Skeletal muscle cell (primary cell): ENCODE data around the gene IRF2BPL.
A peak's percentile ranks its signal among the peaks of the same experiment; 100 is the strongest.

Experiments used
- DNase-seq: peaks from one replicate; pipeline ENCODE4 v3.0.0-alpha.2; 2010; ENCODE audit warnings: low read depth
- H3K4me3 ChIP-seq: 2 replicates; pipeline ENCODE4 v1.5.1; 2011; ENCODE audit warnings: low read depth, mild to moderate bottlenecking, control low read depth, low read length, moderate library complexity

Gene IRF2BPL

DNA sequence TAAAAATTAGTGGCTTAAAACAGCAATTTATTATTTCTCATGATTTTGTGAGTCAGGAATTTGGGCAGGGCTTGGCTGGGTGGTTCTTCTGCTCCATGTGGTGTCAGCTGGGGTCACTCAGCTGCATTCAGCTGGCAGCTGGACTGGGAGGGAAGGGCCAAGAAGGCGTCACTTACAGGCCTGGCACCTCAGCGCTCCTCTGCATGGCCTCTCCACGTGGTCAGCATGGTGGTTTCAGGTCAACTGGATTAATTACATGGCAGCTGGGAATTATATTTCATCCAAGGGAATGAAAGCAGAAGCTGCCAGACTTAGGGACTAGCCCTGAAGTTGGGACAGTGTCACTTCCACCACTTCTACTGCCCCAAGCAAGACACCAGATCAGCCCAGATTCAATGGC lies 27.5 kb upstream of the IRF2BPL start:
- DNase-seq = no peak
- no peak overlapping the region for H3K4me3 ChIP-seq

DNA sequence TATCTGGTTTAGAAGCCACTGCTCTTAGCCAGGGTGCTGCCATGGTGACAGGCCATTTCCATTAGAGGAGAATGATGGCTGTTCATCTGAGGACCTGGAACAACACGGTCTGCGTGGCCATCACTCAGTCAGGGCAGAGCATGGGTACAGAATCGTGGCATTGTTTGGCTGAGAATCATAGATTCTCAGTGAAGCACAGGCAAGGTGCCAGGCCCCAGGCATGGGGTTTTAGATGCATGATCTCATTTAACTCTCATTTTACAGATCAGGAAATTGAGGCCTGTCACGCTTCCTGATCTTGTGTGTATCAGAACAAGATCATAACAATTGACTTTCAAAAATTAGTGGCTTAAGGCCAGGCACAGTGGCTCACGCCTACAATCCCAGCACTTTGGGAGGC lies 26.8 kb upstream of the IRF2BPL start:
- no peak for DNase-seq
- H3K4me3 ChIP-seq = no peak overlapping the region

DNA sequence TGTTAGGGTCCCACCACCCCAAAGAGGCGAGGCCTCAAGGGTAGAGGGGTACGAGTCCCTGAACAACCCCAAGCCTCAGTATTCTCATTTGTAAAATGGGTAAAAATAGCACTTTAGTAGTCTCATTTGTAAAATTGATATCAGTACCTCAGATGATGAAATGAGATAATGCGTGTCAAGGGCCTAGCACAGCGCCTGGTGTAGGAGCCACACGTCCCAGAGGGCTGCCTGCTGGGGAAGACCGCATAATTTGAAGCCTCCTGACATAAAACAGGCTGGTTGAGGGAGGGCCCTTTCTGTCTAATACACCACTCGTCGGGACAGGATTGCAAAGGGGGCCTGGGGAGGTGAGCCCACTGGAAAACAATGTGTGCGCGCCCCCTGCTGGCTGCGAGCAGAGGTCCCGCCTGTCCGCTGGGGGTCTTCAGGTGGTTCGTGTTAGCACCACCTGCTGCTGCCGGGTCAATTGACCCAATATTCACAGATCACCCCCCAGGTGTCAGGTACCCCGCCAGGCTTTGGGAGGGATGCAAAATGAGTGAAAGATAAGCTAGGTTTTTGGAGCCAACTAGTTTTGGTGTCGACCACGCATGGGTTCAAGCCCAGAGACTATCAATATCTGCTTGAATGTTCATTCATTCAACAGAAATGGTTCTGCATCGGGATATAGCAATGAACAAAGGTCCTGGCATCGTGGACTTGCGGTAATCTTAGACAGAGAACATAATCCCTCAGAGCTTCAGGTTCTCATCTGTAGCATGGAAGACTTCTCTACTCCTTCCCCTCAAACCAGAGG lies 24.7 kb upstream of the IRF2BPL start:
- H3K4me3 ChIP-seq = no peak overlapping the region
- no peak for DNase-seq

DNA sequence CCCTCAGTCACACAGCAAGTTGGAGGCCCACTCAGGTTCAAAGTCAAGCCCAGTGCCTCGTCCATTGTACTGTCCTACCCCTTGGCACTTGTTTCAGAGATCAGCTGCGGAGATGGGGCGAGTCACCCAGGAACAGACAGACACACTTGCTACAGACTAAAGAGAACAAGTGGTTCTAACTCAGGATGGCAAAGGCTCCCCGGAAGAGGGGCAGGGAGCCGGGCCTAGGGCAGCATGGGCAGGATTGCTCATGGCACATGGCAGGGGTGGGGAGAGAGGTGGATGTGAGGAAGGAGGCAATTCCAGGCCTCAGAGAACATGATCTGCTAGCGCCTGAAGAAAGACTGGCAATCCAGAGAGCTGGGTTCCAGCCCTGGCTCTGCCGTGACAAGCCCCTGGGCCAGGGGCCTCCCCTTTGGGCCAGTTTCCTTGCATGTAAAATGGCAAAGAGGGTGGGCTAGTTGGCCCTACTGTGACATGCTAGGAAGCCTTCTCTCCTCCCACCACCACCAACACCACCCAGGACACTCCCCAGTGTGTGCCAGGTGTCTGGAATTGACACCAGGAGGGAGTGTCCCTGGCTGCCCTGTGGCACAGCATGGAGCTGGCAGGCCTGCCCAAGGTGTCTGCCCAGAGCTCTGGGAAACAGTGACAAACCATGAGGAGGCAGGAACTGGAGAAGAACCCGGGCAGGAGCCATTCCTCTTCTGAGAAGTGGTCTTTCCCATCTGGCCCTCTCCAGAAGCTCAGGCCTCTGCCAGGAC lies 24.0 kb upstream of the IRF2BPL start:
- no peak for DNase-seq
- no peak overlapping the region for H3K4me3 ChIP-seq

DNA sequence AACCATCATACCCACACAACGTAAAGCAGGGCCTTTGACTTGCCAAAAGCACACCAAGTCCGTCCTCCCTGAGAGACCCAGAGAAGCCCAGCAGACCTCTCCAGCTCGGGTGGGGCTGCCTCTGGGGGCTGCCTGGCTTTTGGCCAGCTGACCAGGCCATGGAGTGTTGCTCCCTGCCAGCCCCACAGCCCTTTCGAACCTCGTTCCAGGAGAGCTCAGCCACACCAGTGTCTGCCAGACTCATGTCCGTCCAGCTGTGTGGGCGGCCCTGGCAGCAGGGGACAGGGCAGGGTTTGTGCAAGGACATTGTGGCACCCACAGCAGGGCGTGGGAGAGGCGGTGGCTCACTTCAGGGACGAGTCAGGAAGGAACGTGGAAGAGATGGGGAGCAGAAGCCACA lies 22.6 kb upstream of the IRF2BPL start:
- H3K4me3 ChIP-seq = no peak overlapping the region
- DNase-seq = no peak

DNA sequence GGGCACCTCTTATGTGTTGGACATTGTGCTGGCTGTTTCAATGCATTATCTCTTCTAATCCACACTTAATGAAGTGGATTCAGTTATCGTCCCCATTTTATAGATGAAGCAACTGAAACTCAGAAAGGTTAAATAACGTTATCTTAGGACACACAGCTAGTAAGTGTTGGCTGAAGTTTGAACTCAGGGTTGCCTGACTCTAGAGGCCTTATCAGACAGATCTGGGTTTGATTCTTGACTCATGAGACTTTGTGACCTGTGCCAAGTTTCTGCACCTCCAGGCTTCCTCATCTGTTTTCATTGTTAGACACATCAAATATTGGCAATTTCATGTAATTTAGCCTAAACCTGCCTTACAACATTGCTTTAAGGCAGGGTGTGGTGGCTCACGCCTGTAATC lies 18.2 kb upstream of the IRF2BPL start:
- no peak for DNase-seq

DNA sequence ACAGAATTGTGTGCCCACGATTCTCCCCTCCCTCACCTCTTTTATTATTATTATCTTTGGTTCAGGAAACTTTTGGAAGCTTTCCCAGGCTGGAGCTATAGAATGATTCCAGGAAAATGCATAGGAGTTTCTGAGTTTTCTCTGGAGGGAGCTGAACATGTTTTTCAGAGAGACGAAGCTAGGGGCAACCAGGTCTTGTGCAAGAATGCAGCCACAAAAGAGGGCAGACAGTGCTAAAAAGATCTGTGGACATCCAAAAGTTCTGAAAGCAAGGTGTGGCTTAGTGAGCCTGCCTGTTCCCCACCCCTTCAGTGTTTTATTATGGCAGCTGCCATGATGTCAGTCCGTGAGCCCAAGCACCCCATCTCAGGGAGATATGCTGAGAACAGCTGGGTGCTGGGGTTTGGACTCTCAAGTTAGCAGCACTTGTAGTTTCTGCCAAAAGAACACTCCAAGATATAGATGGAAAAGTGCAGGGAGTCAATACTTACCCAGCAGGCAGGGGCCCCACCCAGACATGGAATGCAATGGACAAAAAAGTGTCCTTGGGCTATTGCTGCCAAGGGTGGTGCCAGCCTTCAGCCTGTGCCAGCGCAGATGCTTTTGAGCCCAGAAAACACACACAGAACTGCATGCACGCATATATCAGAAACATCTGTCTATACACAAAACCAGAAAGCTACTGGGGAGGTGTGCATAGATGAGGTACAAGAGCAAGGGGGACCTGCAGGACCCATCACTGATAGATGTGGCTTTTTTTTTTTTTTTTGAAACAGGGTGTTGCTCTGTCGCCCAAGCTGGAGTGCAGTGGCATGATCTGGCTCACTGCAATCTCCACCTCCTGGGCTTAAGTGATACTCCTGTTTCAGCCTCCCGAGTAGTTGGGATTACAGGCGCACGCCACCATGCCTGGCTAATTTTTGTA lies 17.0 kb upstream of the IRF2BPL start:
- no peak overlapping the region for H3K4me3 ChIP-seq
- no peak for DNase-seq

More for the DNA sequence above, 18.2 kb upstream of the IRF2BPL start:
- H3K4me3 ChIP-seq = no peak overlapping the region

DNA sequence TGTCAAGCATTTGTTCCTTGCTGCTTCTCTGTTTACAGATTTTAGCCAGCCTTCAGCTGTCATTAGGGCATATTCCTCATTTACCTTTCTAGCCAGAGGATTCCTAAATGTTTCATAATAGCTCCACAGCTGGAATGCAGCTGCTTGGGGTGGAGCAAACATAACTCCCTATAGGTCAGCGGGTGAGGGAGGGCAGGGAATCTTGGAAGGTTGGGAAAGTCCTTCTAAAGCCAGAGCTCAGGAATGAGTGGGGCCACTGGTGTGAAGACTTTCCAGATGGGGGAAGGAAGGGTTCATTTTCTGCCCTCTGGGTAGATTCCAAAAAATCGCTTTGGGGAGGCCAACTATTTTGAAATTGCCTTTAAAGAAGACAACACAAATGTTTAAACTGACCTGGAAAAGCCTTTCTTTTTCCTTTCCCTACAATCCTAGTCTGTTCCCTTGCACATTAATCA lies 16.3 kb upstream of the IRF2BPL start:
- H3K4me3 ChIP-seq = no peak overlapping the region
- DNase-seq = no peak

DNA sequence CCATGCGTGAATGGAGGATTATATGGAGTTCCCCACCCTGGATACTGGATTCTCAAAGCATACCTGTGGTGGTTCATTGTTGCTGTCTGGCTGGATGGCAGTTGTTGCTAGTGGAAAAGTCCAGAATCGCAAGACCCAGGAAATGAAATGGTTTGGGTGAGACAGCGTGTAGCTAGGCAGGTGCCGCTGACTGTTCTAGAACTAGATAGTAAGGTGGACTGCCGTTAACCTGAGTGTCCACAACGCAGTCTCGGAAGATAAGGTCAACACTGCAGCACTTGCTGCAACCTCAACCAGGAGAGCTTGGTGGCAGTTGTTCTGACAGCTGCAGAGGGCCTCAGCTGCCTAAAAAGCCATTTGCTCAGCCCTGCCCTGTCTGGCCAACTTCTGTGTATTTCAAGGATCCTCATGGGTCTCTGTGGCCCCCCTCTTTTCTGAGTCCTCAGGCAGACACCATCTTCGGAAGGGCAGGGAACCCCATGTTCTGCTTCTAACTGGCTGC lies 15.5 kb upstream of the IRF2BPL start:
- no peak overlapping the region for H3K4me3 ChIP-seq
- DNase-seq = no peak

DNA sequence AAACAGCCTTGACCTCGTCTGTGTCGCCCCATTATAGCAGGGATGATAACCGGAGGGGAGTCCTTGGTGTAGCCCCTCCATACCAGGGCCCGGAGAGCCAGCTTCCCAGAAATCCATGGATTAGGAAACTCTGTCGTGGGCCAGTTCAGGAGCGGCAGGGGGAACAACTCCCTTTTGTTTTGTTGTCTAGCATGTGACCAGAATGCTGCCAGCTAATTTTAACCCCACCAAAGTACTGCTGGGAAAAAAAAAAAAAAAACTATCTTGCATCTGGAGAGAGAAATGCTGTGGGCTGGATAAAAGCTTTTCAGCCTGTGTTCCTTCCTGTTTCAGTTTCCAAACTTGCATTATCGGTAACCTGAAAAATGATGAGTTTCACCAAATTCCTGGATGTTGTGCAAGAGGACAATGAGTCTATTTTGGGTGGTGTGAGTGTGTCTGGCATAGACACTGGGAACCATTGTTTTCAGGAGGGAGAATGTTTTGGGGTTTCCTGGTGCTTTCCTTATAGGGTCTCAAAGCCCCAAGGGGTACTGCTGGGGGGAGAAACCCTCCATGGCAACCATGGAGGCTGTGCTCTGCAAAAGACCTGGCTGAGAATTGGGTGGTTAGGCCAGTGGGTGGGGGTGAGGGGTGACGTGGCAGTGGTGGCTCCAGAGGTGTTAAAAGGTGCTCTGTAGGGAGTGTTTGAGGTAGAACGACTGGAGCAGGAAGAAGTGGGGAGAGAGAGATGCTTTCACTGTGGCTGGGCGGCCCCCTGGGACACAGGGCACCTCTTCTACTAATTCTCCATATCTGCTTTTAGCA lies 14.9 kb upstream of the IRF2BPL start:
- peak; percentile 83 for DNase-seq
- H3K4me3 ChIP-seq = no peak overlapping the region

DNA sequence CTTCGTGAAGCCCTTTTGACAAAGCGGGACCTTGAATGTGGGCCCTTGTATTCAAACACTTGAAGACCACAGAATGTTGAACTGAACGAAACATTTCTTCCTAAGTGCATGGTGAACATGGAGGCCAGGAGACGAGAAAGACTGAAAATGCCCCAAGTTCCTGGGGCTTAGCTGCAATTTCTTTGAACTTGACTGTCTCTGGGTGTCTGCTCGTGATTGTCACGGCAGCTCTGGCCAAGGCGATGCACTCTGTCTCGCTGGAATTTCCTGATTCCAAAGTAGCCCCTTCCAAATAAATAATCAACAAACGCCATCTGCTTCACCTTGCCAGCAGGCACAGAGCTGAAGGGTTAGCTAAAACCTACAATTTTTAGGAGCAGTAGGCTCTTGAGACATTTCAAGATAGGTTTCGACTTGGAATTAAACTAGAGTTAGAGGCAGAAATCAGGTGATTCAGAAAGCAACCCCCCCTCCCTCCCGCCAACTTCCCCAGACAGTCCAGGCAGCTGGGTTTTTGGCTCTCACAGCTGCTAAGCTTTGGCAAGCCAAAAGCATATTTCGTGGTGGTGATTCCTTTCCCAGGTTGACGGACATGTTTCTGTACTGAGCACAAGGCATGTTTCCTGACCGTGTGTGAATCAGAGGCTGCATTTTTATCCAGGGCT lies 13.5 kb upstream of the IRF2BPL start:
- DNase-seq = peak; percentile 92
- no peak overlapping the region for H3K4me3 ChIP-seq

DNA sequence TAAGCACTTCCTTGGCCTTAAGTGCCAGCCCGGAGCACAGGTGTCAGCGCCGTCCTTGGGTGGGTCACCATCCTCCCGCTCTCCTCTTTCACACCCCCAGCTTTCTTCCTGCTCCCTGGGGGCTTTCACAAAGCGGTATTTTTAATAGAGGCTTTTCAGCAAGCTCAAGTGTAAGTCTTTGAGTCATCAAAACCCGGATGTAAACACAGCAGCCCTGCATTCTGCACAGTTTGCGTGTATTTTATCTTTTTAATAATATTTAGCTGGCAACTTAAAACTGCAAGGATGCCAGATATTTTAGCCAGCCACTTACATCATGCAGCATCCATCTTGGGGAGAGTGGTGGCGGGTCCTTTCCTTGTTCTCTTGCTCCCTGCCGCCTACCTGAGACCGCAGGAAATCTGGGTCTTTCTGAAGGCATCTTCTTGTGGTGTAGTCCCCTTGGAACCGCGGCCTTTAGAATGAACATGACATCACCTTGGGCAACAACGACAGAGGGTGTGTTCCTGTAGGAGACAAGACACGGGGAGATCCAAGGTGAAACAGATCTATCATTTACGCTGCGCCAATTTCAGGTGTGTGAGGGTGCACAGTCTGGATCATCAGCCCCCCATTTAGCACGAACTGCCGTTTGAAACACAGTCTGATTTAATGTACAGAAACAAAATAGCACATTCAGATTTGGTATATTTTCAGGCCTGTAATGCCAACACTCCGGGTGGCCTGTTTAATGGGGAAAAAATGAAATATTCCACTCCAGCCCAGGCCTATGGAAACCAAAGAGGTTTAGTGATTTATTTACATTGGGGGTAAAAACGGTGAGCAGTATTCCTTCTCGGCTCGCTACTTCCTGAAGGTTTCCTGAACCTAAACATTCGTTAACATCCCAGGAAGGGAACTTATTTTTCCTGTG lies 12.5 kb upstream of the IRF2BPL start:
- DNase-seq = no peak
- H3K4me3 ChIP-seq = peak overlapping the region; percentile 28

DNA sequence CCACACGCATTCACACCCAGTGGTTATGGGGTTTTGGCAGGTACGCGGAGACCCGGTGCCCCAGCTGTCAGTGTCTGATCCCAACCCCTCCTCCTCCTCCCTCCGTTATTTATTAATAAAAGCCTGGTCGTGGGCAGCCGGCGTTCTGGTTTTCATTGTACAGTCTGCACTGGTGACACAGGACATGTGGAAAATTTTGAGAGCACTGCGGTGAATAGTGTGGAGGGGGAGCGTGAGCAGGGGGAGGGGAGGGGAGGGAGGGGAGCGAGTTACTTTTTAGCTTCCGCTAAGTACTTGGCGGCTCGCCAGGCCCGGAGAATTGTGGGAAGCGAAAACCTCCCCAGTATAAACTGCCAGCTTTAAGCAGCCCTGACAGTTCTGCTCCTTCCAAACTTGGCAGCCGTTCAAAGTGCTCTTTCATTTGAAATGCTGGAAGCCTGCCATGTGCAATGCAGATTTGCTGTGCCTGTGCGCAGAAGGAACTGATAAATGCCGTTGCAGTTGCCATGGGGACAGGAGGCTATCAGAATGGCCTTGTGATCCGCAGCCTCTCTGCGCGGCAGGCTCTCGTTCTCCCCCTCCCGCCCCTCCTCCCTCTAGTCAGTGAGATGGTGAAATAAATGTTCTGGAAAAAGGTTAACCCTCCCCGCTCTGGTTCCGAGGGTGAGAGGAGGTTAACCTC lies 11.7 kb upstream of the IRF2BPL start:
- DNase-seq = peak; percentile 93
- H3K4me3 ChIP-seq = peak overlapping the region; percentile 28

DNA sequence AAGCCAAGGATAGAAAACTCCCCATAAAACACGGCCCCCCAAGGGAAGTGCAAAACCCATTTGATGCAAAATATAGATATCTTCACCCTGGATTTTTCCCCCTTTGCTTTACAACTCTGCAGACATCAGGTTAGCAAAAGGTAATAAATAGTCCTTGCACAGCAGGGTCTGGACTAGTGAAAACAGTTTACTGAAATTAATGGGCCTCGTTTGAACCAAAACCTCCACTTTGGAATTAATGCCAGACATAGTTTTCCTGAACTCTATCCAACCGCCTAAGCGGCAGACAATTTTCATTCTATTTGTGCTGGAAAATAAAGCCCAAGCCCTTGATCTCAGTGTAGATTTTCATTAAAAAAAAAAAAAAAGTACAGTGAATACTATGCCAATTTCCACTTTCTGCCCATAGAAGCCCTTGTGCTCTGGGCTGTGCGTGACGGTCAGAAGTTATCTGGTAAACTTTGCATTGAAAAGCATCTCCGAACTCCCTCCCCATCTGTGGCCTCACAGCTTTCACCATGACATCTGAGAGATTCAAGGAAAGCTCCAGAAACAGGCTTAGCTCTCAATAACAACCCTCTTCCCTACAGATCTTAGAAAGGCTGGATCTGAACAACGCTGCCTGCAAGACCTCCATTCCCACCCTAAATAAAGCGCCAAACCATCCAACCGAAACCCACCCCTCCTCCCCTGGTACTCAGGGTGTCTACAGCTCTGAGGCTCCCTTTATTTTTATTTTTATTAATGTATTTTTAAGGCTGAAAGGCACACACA lies 11.0 kb upstream of the IRF2BPL start:
- DNase-seq = no peak
- H3K4me3 ChIP-seq = peak overlapping the region; percentile 28

DNA sequence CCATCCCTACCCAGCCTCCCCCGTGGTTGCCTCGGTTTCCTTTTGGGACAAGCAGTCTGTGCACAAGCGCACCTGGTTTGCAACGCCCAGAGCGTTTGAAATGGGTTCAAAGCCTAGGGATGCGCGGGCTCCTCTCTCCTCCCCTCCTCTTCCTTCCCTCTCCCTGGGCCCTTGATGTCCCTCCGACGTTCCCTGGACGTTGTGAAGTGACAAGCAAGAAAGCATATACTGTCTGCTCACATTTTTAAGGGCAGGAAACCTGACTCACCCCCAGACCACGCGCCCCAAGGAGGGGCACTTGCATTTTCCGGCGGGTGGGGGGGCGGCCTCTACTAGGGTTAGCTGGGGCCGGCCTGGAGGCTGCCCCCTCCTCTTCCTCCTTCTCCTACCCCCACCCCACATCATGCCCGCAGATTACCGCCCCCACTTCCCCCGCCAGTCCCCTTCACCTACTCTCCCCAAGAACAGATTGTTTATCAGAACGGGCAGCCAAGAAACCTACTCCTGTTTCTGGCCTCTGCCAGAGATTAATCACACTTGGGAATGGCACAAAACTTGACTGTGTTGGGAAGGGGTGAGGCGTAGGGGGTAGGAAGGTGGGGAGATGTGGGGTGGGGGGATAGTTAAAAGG lies 9.5 kb upstream of the IRF2BPL start:
- no peak overlapping the region for H3K4me3 ChIP-seq
- DNase-seq = no peak
